ENCODE results near the gene SPI1.
A peak's percentile ranks its signal among the peaks of the same experiment; 100 is the strongest.

The SPI1 gene

GRCh38 chr11:47415091-47415854 is 36.9 kb upstream of the SPI1 start:
- no peak for DNase-seq (ENCODE audit: low read depth)
- H3K4me3 ChIP-seq (ENCODE audit: low read length): no peak overlapping the region
- TF ChIP-seq CTCF (IDR thresholded peaks at IDR 0.05; ENCODE audit: insufficient read depth, low read depth, low read length, missing control alignments): no peak

GRCh38 chr11:47414685-47415070 is 36.3 kb upstream of the SPI1 start:
- no peak for TF ChIP-seq CTCF (IDR thresholded peaks at IDR 0.05; ENCODE audit: insufficient read depth, low read depth, low read length, missing control alignments)
- DNase-seq (ENCODE audit: low read depth): no peak
- no peak overlapping the region for H3K4me3 ChIP-seq (ENCODE audit: low read length)

GRCh38 chr11:47413908-47414684 is 35.7 kb upstream of the SPI1 start:
- DNase-seq (ENCODE audit: low read depth): no peak
- no peak for TF ChIP-seq CTCF (IDR thresholded peaks at IDR 0.05; ENCODE audit: insufficient read depth, low read depth, low read length, missing control alignments)
- no peak overlapping the region for H3K4me3 ChIP-seq (ENCODE audit: low read length)

GRCh38 chr11:47413351-47413750 is 35.0 kb upstream of the SPI1 start:
- TF ChIP-seq CTCF (IDR thresholded peaks at IDR 0.05; ENCODE audit: insufficient read depth, low read depth, low read length, missing control alignments): no peak
- DNase-seq (ENCODE audit: low read depth): no peak
- no peak overlapping the region for H3K4me3 ChIP-seq (ENCODE audit: low read length)

GRCh38 chr11:47411884-47412746 is 33.8 kb upstream of the SPI1 start:
- peak; percentile 72 for TF ChIP-seq CTCF (IDR thresholded peaks at IDR 0.05; ENCODE audit: insufficient read depth, low read depth, low read length, missing control alignments)
- H3K4me3 ChIP-seq (ENCODE audit: low read length): no peak overlapping the region
- DNase-seq (ENCODE audit: low read depth): peak; percentile 36

- H3K4me3 ChIP-seq (ENCODE audit: low read length): no peak overlapping the region
- no peak for TF ChIP-seq CTCF (IDR thresholded peaks at IDR 0.05; ENCODE audit: insufficient read depth, low read depth, low read length, missing control alignments)
- DNase-seq (ENCODE audit: low read depth): no peak
Measured at GRCh38 chr11:47410370-47411264, 32.3 kb upstream of the SPI1 start.

Measured in epithelial cell of esophagus (primary cell).